Aorta (tissue), 5 donors: ENCODE data around the gene GP1BA. TPM values are rescaled to one million over a fixed set of nuclear protein-coding genes. Genes with fewer than 3 reads are reported as not detected.

Source experiments
- ATAC-seq: fragments of 200-7000 bp; cut with Tn5 transposase; one replicate; pipeline ENCODE4 v1.9.1; 2022; ENCODE audit warnings: moderate library complexity; ENCODE audit not compliant: low FRiP score
- DNase-seq, 2 donors: peaks; one replicate each; pipeline ENCODE4 v3.0.0-alpha.2; 2020
- H3K27ac ChIP-seq, 2 donors: one replicate each; pipeline ENCODE4 v1.5.1; 2013; ENCODE audit warnings: low read length in 2 of 2, mild to moderate bottlenecking in 2 of 2, moderate library complexity in 2 of 2, control low read depth in 1 of 2, inconsistent platforms in 1 of 2, low read depth in 1 of 2
- H3K27me3 ChIP-seq, 2 donors: one replicate each; pipeline ENCODE4 v1.6.1; 2013; ENCODE audit warnings: control low read depth in 1 of 2, low read length in 1 of 2, mild to moderate bottlenecking in 1 of 2, moderate library complexity in 1 of 2; ENCODE audit not compliant: insufficient read depth in 2 of 2, control insufficient read depth in 1 of 2
- H3K36me3 ChIP-seq, 2 donors: one replicate each; pipeline ENCODE4 v1.6.1; 2013; ENCODE audit warnings: control low read depth in 1 of 2, low read length in 1 of 2, mild to moderate bottlenecking in 1 of 2; ENCODE audit not compliant: insufficient read depth in 2 of 2, control insufficient read depth in 1 of 2
- H3K4me1 ChIP-seq, 2 donors: one replicate each; pipeline ENCODE4 v1.6.1; 2013; ENCODE audit warnings: low read length in 2 of 2, control low read depth in 1 of 2, mild to moderate bottlenecking in 1 of 2, moderate library complexity in 1 of 2; ENCODE audit not compliant: insufficient read depth in 2 of 2, control insufficient read depth in 1 of 2
- H3K4me3 ChIP-seq, 2 donors: one replicate each; pipeline ENCODE4 v1.5.1; 2013; ENCODE audit warnings: low read length in 2 of 2, control low read depth in 1 of 2, mild to moderate bottlenecking in 1 of 2
- H3K9me3 ChIP-seq: one replicate; pipeline ENCODE4 v1.6.1; 2013; ENCODE audit warnings: mild to moderate bottlenecking, low read length; ENCODE audit not compliant: control insufficient read depth
- WGBS, 2 donors: extraction: QIAGEN DNeasy Blood & Tissue Kit; methylation state at CpG; one replicate each; pipeline ENCODE4 v1.1.7; 2013; 5-methylcytosine and 5-hydroxymethylcytosine counted together
- intact Hi-C, 2 donors: fragments of 100-400 bp; cut with DNase I; formaldehyde crosslinking; loops; one replicate each; pipeline versions ENCODE4 v1.14.2 to v1.15.0; 2022
- polyA plus RNA-seq, 2 donors: library from polyadenylated mRNA; stranded (reverse); fragments of 200-250 nt; gene quantifications; one replicate each; pipeline ENCODE4 v1.2.3, GENCODE V29; 2013
- total RNA-seq, 2 donors: library from RNA; stranded (reverse); fragmentation: NEBNext Ultra II Directional; extraction: Animal tissue kit (Norgen Biotek cat#: 25700); gene quantifications; one replicate each; pipeline ENCODE4 v1.2.1, GENCODE V29; 2021
- donor health status: healthy with polysubstance abuse.
- donor health status: Bipolar disorder and iron deficiency.
- donor health status: DM: no; HTN: no; CAD: no.
- donor health status: DM: no; HTN: no; CAD: no.
- donor health status: DM: yes; HTN: yes; CAD: no.

GP1BA gene
- total and polyA plus RNA-seq, 4 donors, result 0.08 to 0.19 TPM; not detected in 2

DNA sequence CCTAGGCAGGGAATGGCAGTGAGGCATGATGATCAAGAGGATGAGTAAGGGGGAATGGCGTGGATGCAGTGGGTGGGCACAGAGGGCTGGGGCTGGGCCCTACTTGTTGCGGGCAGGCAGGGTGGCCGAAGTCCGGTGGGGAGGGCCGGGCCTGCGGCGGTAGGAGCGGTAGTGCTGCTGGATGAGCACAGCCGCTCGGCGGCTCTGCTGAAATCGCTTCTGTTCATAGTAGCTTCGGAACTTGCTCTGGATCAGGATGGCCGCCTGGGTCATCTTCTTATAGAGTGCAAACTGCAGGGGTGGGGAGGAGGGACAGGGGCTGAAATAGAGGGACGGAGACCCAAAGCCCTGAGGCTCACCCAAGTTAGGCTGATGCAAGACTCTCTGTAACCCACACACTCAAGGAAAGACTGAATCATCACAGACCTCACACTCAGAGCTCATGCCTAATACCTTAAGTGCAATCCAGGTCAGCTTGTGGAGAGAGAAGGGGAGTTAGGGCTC lies 37.0 kb downstream of the GP1BA start:
- intact Hi-C loops, result no loop called here
- Histone ChIP-seq H3K4me3 (no peak overlapping the region), H3K4me1 (peaks cover 0 to 2% of the 10 kb centered on the region in 2 donors), H3K9me3 (no peaks in the 10 kb centered on the region), H3K27me3 (no peaks in the 10 kb centered on the region), H3K27ac (peak overlapping the region in 1 of 2 donors; percentile 29), H3K36me3 (peaks cover 0 to 5% of the 10 kb centered on the region in 2 donors)
- no peak for ATAC-seq
- peak in 1 of 2 donors; percentile 84 for DNase-seq
- 59 to 63% methylated on average over 15 of the region's 15 CpGs for WGBS, 2 donors

DNA sequence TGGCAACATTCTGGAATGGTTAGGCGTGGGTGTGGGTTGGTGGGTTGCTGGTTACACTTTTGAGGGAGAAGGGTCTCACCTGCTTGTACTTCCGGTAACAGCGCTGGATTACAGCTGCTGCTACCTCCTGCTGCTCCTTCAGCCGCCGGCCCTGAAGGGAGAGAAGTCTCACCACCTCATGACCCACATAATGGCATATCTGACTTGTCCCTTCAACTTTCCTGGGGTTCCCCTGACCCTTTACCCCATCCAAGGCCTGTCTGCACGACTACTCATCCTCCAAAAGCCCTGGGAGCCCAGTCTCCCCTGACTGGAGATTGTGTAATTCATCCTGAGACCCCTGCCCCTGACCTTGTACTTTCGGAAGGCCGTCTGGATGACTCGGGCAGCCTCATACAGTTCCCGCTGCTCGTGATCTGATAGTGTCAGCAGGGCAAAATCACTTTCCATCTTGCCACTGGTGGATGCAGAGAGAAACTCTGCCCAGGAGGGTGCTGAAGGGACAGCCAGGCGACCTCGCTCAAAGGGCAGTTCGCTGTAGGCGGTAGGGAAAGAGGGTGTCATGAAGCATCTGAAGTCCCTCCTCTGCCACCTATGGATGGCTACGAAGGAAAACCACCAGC lies 37.6 kb downstream of the GP1BA start:
- 83 to 84% methylated on average over 16 of the region's 16 CpGs for WGBS, 2 donors
- DNase-seq, result no peak
- intact Hi-C loops, result no loop called here
- no peaks in the 10 kb centered on the region for H3K27me3 ChIP-seq
- peaks cover 0 to 2% of the 10 kb centered on the region in 2 donors for H3K4me1 ChIP-seq
- no peak overlapping the region for H3K4me3 ChIP-seq
- ATAC-seq, result no peak
- H3K36me3 ChIP-seq, result peaks cover 0 to 7% of the 10 kb centered on the region in 2 donors
- H3K9me3 ChIP-seq, result no peaks in the 10 kb centered on the region
- no peak overlapping the region for H3K27ac ChIP-seq

- peaks cover 0 to 2% of the 10 kb centered on the region in 2 donors for H3K4me1 ChIP-seq
- H3K36me3 ChIP-seq, result peaks cover 0 to 7% of the 10 kb centered on the region in 2 donors
These were observed 38.2 kb downstream of the GP1BA start for GRCh38 chr17:4970273-4970672.

GRCh38 chr17:4971826-4972225 lies 39.7 kb downstream of the GP1BA start:
- H3K9me3 ChIP-seq, result no peaks in the 10 kb centered on the region
- H3K4me3 ChIP-seq, result no peak overlapping the region
- no peaks in the 10 kb centered on the region for H3K4me1 ChIP-seq
- ATAC-seq (no peak), DNase-seq (no peak)
- intact Hi-C loops, result no loop called here
- 85 to 88% methylated on average over 6 of the region's 6 CpGs for WGBS, 2 donors
- no peak overlapping the region for H3K27ac ChIP-seq
- no peaks in the 10 kb centered on the region for H3K27me3 ChIP-seq
- peaks cover 0 to 7% of the 10 kb centered on the region in 2 donors for H3K36me3 ChIP-seq

More at GRCh38 chr17:4970273-4970672, 38.2 kb downstream of the GP1BA start:
- H3K27me3 ChIP-seq, result no peaks in the 10 kb centered on the region
- DNase-seq (no peak), ATAC-seq (no peak)
- H3K9me3 ChIP-seq, result no peaks in the 10 kb centered on the region
- intact Hi-C loops, result no loop called here
- 89 to 92% methylated on average over 8 of the region's 8 CpGs for WGBS, 2 donors
- H3K27ac ChIP-seq, result no peak overlapping the region
- H3K4me3 ChIP-seq, result no peak overlapping the region

DNA sequence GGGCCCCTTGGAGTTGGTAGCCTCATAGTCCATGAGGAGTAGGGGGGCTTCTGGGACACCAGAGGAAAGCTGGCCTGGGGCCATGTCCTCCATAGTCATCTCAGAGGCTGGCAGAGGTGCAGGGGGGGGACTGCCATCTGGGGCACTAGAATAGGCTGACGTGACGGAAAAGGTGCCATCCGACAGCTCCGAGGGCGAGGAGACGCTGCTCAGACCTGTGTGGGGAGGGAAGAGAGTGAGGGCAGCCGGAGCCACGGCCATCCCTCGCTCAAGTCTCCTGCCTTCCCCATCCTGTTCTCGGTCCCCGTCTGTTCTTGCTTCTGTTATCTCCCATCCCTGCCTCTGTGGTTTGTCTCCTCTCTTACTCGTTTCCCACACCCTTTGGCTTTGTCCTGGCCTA lies 40.2 kb downstream of the GP1BA start:
- WGBS, 2 donors, result 81 to 90% methylated on average over 9 to 12 of the region's 12 CpGs
- intact Hi-C loops, result no loop called here
- no peak for ATAC-seq

DNA sequence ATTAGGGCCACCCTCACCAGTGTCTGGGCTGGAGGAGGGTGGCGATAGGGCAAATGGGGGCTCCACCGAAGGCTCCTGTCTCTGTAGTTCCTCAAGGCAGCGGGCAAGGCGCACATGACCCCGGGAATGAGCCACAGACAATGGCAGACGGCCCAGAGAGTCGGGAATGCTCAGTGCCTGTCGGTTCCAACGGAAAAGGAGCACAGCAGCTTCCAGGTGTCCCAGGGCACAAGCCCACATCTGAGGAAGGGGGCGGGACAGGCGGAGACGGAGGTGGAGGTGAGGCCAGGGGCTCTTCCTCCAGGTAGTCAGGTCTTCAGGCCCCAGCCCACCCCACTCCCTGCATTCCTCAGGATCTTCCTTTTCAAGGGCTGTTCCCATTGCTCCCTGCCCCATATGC lies 40.7 kb downstream of the GP1BA start:
- DNase-seq, result no peak
- no peaks in the 10 kb centered on the region for H3K9me3 ChIP-seq
- H3K27me3 ChIP-seq, result no peaks in the 10 kb centered on the region
- 74 to 76% methylated on average over 12 of the region's 12 CpGs for WGBS, 2 donors
- no peak overlapping the region for H3K27ac ChIP-seq
- peaks cover 0 to 15% of the 10 kb centered on the region in 2 donors for H3K36me3 ChIP-seq
- no peaks in the 10 kb centered on the region for H3K4me1 ChIP-seq
- no peak for ATAC-seq
- no peak overlapping the region for H3K4me3 ChIP-seq
- intact Hi-C loops, result no loop called here

More for the DNA sequence above, 40.2 kb downstream of the GP1BA start:
- Histone ChIP-seq H3K36me3 (peaks cover 0 to 11% of the 10 kb centered on the region in 2 donors), H3K27me3 (no peaks in the 10 kb centered on the region), H3K9me3 (no peaks in the 10 kb centered on the region), H3K4me3 (no peak overlapping the region), H3K4me1 (no peaks in the 10 kb centered on the region), H3K27ac (no peak overlapping the region)
- DNase-seq, result no peak

DNA sequence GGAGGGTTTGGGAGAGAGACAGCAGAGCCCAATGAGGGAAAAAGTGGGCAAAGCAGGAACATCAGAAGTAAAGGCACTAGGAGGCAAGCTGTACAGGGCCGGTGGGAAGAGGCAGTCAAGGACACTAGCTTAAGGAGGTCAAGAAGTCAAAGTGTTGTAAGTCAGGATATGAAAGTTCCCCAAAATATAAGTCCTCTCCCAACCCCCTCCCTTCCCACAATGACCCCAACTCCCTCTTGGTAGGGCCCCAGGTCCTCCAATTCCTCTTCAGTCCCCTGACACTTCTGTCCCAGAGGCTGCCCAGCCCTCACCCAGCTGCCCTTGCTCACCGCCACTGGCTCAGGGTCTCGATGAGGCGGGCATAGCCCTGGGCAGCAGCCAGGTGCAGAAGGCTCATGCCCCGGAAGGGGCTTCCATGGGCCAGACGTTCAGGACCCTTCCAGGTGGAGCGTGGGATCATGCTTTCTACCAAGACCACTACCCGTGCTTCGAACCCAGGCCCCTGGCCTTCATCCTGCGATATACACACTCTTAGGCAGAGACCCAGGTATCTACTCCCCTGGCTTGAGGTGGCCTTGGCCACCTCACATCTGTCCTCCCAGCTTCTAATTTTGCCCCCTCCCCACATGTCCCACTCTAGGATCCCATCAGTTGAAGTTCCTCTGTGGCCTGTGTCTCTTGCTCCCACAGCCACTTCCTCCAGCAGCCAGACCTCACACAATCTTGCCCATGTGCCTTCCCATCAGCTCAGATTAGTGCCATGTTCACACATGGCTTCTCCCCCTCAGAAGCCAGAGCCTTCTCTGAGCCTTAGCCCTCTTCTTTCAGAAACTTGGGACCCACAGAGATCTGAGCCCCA lies 41.4 kb downstream of the GP1BA start:
- peaks cover 0 to 15% of the 10 kb centered on the region in 2 donors for H3K36me3 ChIP-seq
- intact Hi-C loops, result no loop called here
- no peaks in the 10 kb centered on the region for H3K4me1 ChIP-seq
- DNase-seq (no peak), ATAC-seq (no peak)
- no peak overlapping the region for H3K4me3 ChIP-seq
- H3K27me3 ChIP-seq, result no peaks in the 10 kb centered on the region
- no peaks in the 10 kb centered on the region for H3K9me3 ChIP-seq
- peak overlapping the region in 1 of 2 donors; percentile 8 for H3K27ac ChIP-seq
- 84 to 91% methylated on average over 10 of the region's 10 CpGs for WGBS, 2 donors

- WGBS, 2 donors, result 59 to 63% methylated on average over 9 of the region's 9 CpGs
- peak overlapping the region in 1 of 2 donors; percentile 32 for H3K27ac ChIP-seq
- no peaks in the 10 kb centered on the region for H3K27me3 ChIP-seq
- no peaks in the 10 kb centered on the region for H3K9me3 ChIP-seq
- peaks cover 0 to 15% of the 10 kb centered on the region in 2 donors for H3K36me3 ChIP-seq
- ATAC-seq, result no peak
- H3K4me1 ChIP-seq, result no peaks in the 10 kb centered on the region
- intact Hi-C loops, result no loop called here
- DNase-seq, result no peak
- H3K4me3 ChIP-seq, result no peak overlapping the region
These were observed 42.1 kb downstream of the GP1BA start for GRCh38 chr17:4974115-4974670.
